CD4-positive, alpha-beta memory T cell (primary cell): ENCODE data around the gene TNS1. TPM values are rescaled to one million over a fixed set of nuclear protein-coding genes. Genes with fewer than 3 reads are reported as not detected.
A peak's percentile ranks its signal among the peaks of the same experiment; 100 is the strongest.

Experiments used
- CTCF ChIA-PET: fragments of 350-600 bp; sonication (Branson Sonifier 250); formaldehyde crosslinking; loops from one replicate; lab custom pipeline; 2021; ENCODE audit warnings: inconsistent platforms; ENCODE audit not compliant: partially characterized antibody; lab: Charles Lee
- POLR2A ChIA-PET: fragments of 350-600 bp; sonication (Branson Sonifier 250); formaldehyde crosslinking; loops from one replicate; lab custom pipeline; 2021; ENCODE audit not compliant: partially characterized antibody; lab: Charles Lee
- DNase-seq, 5 donors: peaks; one replicate each; pipeline versions ENCODE4 v3.0.0 to v3.0.0-alpha.2; 2020 to 2022; ENCODE audit warnings: mixed read lengths in 1 of 5
- H3K27ac ChIP-seq: one replicate; pipeline ENCODE4 v1.7.0; 2013; ENCODE audit warnings: low read depth, low read length
- H3K27me3 ChIP-seq: 2 replicates; pipeline ENCODE4 v1.7.0; 2013; ENCODE audit warnings: mild to moderate bottlenecking, low read length, moderate library complexity; ENCODE audit not compliant: insufficient read depth
- H3K36me3 ChIP-seq: 2 replicates; pipeline ENCODE4 v1.7.0; 2013; ENCODE audit warnings: mild to moderate bottlenecking, low read length, moderate library complexity; ENCODE audit not compliant: insufficient read depth
- H3K4me1 ChIP-seq: 2 replicates; pipeline ENCODE4 v1.7.0; 2013; ENCODE audit warnings: mild to moderate bottlenecking, low read length, moderate library complexity; ENCODE audit not compliant: insufficient read depth
- H3K4me3 ChIP-seq, 2 donors: one replicate each; pipeline ENCODE4 v1.7.0; 2013; ENCODE audit warnings: low read length in 2 of 2, mild to moderate bottlenecking in 1 of 2
- H3K9me3 ChIP-seq, 2 donors: one replicate each; pipeline ENCODE4 v1.7.0; 2013; ENCODE audit warnings: low read length in 2 of 2, control low read depth in 1 of 2; ENCODE audit not compliant: control insufficient read depth in 1 of 2
- H3K27ac Mint-ChIP-seq, 7 donors: one replicate each; pipeline ENCODE4 v1.8.0; 2020 to 2021; ENCODE audit warnings: mixed read lengths in 7 of 7, mild to moderate bottlenecking in 6 of 7, inconsistent platforms in 3 of 7, moderate library complexity in 3 of 7
- H3K27me3 Mint-ChIP-seq, 2 donors: one replicate each; pipeline ENCODE4 v1.8.0; 2020 to 2021; ENCODE audit warnings: mixed read lengths in 2 of 2
- H3K36me3 Mint-ChIP-seq, 2 donors: one replicate each; pipeline ENCODE4 v1.8.0; 2020 to 2021; ENCODE audit warnings: mixed read lengths in 2 of 2, inconsistent platforms in 1 of 2, mild to moderate bottlenecking in 1 of 2
- H3K4me1 Mint-ChIP-seq, 4 donors: one replicate each; pipeline ENCODE4 v1.8.0; 2020 to 2021; ENCODE audit warnings: mixed read lengths in 4 of 4, mild to moderate bottlenecking in 1 of 4
- H3K4me3 Mint-ChIP-seq, 8 donors: one replicate each; pipeline ENCODE4 v1.8.0; 2020 to 2021; ENCODE audit warnings: mixed read lengths in 8 of 8, mild to moderate bottlenecking in 7 of 8, moderate library complexity in 6 of 8, inconsistent platforms in 3 of 8
- H3K9me3 Mint-ChIP-seq, 8 donors: one replicate each; pipeline ENCODE4 v1.8.0; 2020 to 2021; ENCODE audit warnings: mixed read lengths in 8 of 8, mild to moderate bottlenecking in 5 of 8, inconsistent platforms in 3 of 8, moderate library complexity in 1 of 8
- intact Hi-C: fragments of 100-400 bp; cut with micrococcal nuclease; formaldehyde crosslinking; loops from one replicate; pipeline ENCODE4 v1.15.1; 2023
- polyA plus RNA-seq, 2 donors: library from polyadenylated mRNA; unstranded; fragments of 300-500 nt; fragmentation: Illumina TruSeq; gene quantifications; one replicate each; pipeline ENCODE4 v1.2.3, GENCODE V29; 2021
- total RNA-seq, 2 experiments: library from RNA; stranded (reverse); gene quantifications; one replicate each; pipeline ENCODE4 v1.2.3, GENCODE V29; 2021

The TNS1 gene
- total and polyA plus RNA-seq, 4 experiments from 2014 or later: 0.78 to 1.2 TPM; not detected in 2

DNA sequence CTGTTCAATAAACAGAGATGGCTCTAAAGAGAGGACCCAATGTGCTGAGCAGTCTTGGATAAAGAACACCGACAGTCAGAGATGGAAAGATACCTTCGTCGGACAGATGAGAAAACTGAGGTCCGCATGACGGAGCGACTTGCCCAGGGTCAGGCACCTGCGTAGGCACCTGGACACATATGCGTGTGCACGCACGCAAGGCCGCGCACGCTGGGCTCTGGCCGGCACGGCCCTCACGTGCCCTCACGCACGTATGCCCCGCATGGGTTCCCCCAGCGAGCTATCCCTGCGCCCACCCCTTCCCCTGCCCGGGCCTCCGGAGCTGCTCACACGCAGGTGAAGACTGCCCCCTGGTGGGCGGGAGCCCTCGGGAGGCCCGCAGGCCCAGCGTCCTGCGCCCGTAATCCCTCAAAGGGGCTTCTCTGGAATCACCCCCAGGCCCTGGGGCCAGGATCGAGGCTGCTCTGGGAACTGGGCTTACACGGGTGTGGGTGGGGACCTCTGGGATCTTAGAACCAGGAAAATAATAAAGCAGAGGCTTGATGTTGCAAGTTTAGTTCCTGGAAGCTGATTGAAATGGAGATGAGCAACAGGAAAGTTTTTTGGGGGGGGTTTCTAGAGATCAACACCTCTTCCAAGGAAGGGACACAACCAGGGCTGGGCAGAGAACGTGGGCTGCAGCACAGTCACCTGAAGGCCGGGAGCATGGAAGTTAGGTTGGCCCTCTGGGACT is 246.3 kb downstream of the TNS1 start:
- H3K27ac ChIP-seq: no peak overlapping the region
- DNase-seq: peak; percentile 43 to 54 (median 48)
- Mint-ChIP-seq H3K27ac (no peak overlapping the region), H3K9me3 (peaks cover 0 to 4% (median 2%) of the 10 kb centered on the region in 8 donors), H3K36me3 (no peaks in the 10 kb centered on the region), H3K4me3 (peak overlapping the region; percentile 29 to 72 (median 52)), H3K4me1 (peaks cover 13 to 29% (median 24%) of the 10 kb centered on the region in 4 donors), H3K27me3 (peaks cover 0 to 6% of the 10 kb centered on the region in 2 donors)
- CTCF ChIA-PET: interaction anchor here (0.6 to 2.7 kb wide), 19 partner anchors 8 to 1075 kb away, joined by 3 to 16 read pairs (median 4); no protein-coding TSS in a partner anchor
- H3K4me1 ChIP-seq: peaks cover 19% of the 10 kb centered on the region
- no peaks in the 10 kb centered on the region for H3K27me3 ChIP-seq
- intact Hi-C loops: loop anchor here (5.0 kb wide), 2 partner anchors 1059 to 1239 kb away; partner anchors contain the start of gene IGFBP5
- no peaks in the 10 kb centered on the region for H3K36me3 ChIP-seq
- no peaks in the 10 kb centered on the region for H3K9me3 ChIP-seq
- POLR2A ChIA-PET: no interaction called here
- H3K4me3 ChIP-seq: no peak overlapping the region

DNA sequence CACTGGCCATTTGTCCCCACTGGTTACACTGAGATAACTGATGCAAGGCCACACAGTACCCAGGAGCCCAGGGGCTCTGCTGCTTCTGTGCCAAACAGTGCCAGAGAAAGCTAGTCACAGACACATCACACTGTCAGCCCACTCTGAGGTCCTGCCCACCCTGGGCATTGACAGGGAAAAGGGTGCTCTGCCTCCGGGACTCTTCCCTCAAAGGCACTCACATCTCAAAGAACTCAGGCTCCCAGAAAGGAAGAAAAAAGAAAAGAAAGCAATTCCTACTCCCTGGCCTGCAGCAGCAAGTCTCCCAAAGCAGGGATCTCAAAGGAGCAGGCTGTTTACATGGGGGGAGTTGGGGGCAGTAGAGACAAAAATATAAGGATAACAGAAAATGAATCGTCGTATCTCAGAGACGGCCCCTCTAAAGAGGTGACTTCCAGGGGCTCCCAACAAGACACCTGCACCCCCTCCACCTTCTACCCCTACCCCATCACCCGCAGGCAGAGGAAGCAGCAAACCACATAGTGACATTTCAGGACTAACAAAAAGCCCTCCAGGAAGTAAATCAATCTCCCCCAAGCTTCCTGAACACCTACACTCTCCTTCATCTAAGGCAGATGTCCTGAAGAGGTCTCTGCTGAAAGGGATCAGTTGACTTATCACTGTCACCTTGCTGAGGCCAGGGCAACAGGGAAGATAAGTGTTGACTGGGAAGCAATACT is 247.6 kb downstream of the TNS1 start:
- H3K4me3 ChIP-seq: no peak overlapping the region
- CTCF ChIA-PET: interaction anchor here (1.0 to 2.7 kb wide), 9 partner anchors 19 to 1069 kb away, joined by 3 to 16 read pairs (median 3); no protein-coding TSS in a partner anchor
- H3K4me1 ChIP-seq: peaks cover 19% of the 10 kb centered on the region
- Mint-ChIP-seq H3K4me1 (peaks cover 13 to 29% (median 24%) of the 10 kb centered on the region in 4 donors), H3K9me3 (no peaks in the 10 kb centered on the region), H3K4me3 (peak overlapping the region in 2 of 8 donors; percentile 54 to 55), H3K36me3 (no peaks in the 10 kb centered on the region), H3K27ac (no peak overlapping the region), H3K27me3 (peaks cover 0 to 6% of the 10 kb centered on the region in 2 donors)
- H3K27ac ChIP-seq: no peak overlapping the region
- intact Hi-C loops: loop anchor here (5.0 kb wide), 2 partner anchors 1058 to 1238 kb away; partner anchors contain the start of gene IGFBP5
- no peaks in the 10 kb centered on the region for H3K36me3 ChIP-seq
- H3K9me3 ChIP-seq: no peaks in the 10 kb centered on the region
- POLR2A ChIA-PET: no interaction called here
- no peak for DNase-seq
- H3K27me3 ChIP-seq: no peaks in the 10 kb centered on the region

DNA sequence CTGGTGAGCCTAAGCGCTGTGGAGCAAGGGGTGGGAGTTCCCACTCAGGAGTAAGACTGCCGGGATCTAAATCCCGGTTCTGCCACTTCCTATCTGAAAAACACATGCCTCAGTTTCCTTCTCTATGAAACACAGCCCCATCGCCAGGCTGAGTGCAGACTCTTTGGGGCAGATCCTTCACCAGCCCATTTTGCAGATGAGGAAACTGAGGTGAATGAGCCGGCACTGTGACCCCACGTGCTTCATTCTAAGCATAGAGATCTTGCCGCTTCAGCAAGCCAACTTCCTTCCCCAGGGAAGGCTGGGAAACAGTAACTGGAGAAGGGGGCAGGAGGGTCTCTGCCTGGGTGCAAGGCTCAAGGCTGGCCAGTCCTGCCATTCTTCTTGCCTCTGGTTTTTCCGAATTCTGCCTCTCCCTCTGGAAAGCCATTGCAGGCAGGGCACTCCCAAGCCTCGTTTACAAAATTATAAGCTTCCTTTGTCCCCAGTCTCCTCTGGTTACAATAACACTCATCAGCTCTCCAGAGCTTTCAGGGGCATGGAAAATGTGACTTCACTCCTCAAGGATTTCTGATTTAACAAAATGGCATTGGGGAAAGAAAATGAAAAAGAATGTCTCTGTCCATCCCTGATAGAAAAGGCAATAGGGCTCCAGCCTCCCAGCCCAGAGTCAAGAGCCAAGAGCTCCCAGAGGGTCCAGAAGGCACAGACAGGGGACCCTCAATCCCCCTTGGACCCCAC is 249.2 kb downstream of the TNS1 start:
- H3K4me1 Mint-ChIP-seq: peaks cover 13 to 29% (median 24%) of the 10 kb centered on the region in 4 donors
- ChIA-PET POLR2A (no interaction called here), CTCF (interaction anchor here (1.0 to 1.1 kb wide), 2 partner anchors 36 to 103 kb away, joined by 3 read pairs; no protein-coding TSS in a partner anchor)
- H3K36me3 ChIP-seq: no peaks in the 10 kb centered on the region
- H3K4me3 Mint-ChIP-seq: no peak overlapping the region
- H3K9me3 Mint-ChIP-seq: no peaks in the 10 kb centered on the region
- H3K27ac ChIP-seq: no peak overlapping the region
- no peaks in the 10 kb centered on the region for H3K36me3 Mint-ChIP-seq
- intact Hi-C loops: no loop called here
- peaks cover 19% of the 10 kb centered on the region for H3K4me1 ChIP-seq
- H3K27me3 Mint-ChIP-seq: peaks cover 0 to 6% of the 10 kb centered on the region in 2 donors
- no peak for DNase-seq
- no peaks in the 10 kb centered on the region for H3K27me3 ChIP-seq
- no peak overlapping the region for H3K4me3 ChIP-seq
- H3K9me3 ChIP-seq: no peaks in the 10 kb centered on the region
- no peak overlapping the region for H3K27ac Mint-ChIP-seq

DNA sequence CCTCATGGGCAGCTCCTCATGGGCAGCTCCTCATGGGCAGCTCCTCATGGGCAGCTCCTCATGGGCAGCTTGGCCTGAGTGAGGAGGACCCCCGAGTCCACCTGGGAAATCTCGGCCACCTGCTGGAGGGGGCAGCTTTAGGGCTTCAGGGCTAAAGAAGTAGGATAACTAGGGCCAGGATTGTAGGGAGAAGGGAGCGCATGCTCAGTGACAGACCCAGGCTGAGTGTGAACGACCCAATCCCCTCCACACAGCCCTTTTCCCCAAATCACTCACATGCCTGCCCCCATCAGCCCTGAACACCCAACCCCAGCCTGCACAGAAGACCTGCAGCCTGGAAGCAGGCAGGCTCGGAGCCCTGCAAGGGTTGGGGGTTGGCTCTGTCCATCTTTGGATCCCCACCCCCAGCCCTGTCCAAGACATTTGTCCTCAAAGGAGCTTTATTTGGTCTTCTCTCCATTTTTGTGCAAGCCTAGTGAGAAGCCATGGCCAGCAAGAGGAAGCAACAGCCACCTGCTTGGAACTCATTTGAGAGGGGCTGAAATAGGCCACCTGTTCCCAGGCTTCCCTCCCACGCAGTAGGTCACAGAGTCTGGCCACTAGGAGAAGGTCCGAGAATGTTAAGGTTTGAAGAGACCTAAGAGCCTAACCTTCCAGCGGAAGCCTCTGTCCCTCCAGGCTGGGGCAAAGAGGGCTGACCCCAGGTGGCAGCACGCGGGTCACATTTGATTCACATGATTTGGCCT is 249.9 kb downstream of the TNS1 start:
- Histone ChIP-seq H3K36me3 (no peaks in the 10 kb centered on the region), H3K4me1 (peaks cover 19% of the 10 kb centered on the region), H3K4me3 (no peak overlapping the region), H3K9me3 (no peaks in the 10 kb centered on the region), H3K27ac (no peak overlapping the region), H3K27me3 (no peaks in the 10 kb centered on the region)
- Mint-ChIP-seq H3K27me3 (peaks cover 0 to 6% of the 10 kb centered on the region in 2 donors), H3K4me1 (peaks cover 13 to 29% (median 24%) of the 10 kb centered on the region in 4 donors), H3K4me3 (no peak overlapping the region), H3K9me3 (no peaks in the 10 kb centered on the region), H3K27ac (no peak overlapping the region), H3K36me3 (no peaks in the 10 kb centered on the region)
- DNase-seq: no peak
- ChIA-PET CTCF (no interaction called here), POLR2A (no interaction called here)
- intact Hi-C loops: no loop called here

DNA sequence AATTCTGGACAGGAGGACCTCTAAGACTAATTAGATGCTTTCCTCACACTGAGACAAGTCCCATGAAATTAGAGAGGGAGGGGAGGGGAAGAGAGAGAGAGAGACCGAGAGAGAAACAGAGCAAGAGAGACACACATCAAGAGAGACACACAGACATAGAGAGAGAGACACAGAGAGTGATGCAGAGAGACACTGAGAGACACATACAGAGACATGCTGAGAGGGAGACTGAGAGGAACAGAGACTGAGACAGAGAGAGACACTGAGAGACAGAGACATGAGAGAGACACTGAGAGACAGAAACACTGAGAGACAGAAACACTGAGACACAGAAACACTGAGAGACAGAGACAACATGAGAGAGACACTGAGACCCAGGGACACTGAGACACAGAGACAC is 250.8 kb downstream of the TNS1 start:
- H3K27me3 ChIP-seq: no peaks in the 10 kb centered on the region
- peaks cover 11 to 22% (median 18%) of the 10 kb centered on the region in 4 donors for H3K4me1 Mint-ChIP-seq
- peaks cover 0 to 6% of the 10 kb centered on the region in 2 donors for H3K27me3 Mint-ChIP-seq
- DNase-seq: no peak
- intact Hi-C loops: no loop called here
- no peaks in the 10 kb centered on the region for H3K36me3 ChIP-seq
- H3K4me3 ChIP-seq: no peak overlapping the region
- no peak overlapping the region for H3K27ac ChIP-seq
- peaks cover 19% of the 10 kb centered on the region for H3K4me1 ChIP-seq
- ChIA-PET POLR2A (no interaction called here), CTCF (no interaction called here)
- no peak overlapping the region for H3K27ac Mint-ChIP-seq
- no peaks in the 10 kb centered on the region for H3K9me3 Mint-ChIP-seq
- H3K9me3 ChIP-seq: no peaks in the 10 kb centered on the region
- no peak overlapping the region for H3K4me3 Mint-ChIP-seq
- H3K36me3 Mint-ChIP-seq: no peaks in the 10 kb centered on the region

DNA sequence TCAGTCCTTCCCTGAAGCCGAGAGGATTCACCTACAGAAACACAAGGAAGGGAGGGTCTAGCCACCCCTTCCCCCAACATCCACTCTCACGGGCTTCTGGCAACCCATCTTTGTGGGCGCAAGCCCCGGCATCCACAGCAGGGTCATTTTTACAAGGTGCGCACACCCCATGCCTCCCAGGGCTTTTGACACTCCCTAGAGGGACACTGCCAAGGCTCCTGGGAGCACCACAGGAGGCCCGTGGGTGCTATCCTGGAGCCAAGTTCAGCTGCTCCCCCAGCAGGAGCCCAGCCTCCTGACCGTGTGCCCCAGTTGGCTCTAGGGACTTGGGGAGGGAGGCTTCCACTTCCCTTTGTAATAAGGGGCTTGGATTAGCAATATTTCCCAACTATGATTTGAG is 251.6 kb downstream of the TNS1 start:
- H3K27ac ChIP-seq: no peak overlapping the region
- H3K9me3 ChIP-seq: no peaks in the 10 kb centered on the region
- Mint-ChIP-seq H3K27ac (no peak overlapping the region), H3K36me3 (no peaks in the 10 kb centered on the region), H3K9me3 (no peaks in the 10 kb centered on the region), H3K27me3 (peaks cover 0 to 6% of the 10 kb centered on the region in 2 donors), H3K4me1 (peaks cover 8 to 17% (median 13%) of the 10 kb centered on the region in 4 donors), H3K4me3 (no peak overlapping the region)
- no peak overlapping the region for H3K4me3 ChIP-seq
- ChIA-PET CTCF (no interaction called here), POLR2A (no interaction called here)
- peaks cover 12% of the 10 kb centered on the region for H3K4me1 ChIP-seq
- no peak for DNase-seq
- intact Hi-C loops: no loop called here
- no peaks in the 10 kb centered on the region for H3K27me3 ChIP-seq
- no peaks in the 10 kb centered on the region for H3K36me3 ChIP-seq
